ENCODE results near the gene SYNE2.

Gene SYNE2

DNA sequence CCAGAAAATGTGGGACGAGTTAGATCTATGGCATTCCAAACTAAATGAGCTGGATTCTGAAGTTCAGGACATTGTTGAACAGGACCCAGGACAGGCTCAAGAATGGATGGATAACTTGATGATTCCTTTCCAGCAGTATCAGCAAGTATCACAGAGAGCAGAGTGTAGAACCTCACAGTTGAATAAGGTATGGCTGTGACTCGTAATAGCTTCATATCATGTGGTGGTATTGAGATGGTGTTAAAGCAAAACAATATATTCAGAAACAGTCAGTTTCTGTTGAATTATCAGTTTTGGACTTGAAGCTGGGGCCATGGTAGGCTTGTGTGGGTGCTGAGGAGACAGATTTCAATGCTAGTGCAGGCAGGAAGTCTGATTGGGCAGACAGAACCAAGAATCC, 227.6 kb downstream of the SYNE2 start:
- TF ChIP-seq ZBTB7A (IDR thresholded peaks at IDR 0.05; ENCODE audit: low read depth) = no peak
- no peak for TF ChIP-seq NFIC (IDR thresholded peaks at IDR 0.05)
- no peak for TF ChIP-seq TCF12 (IDR thresholded peaks at IDR 0.05; ENCODE audit: low read depth)
- no peak for TF ChIP-seq CREB1 (IDR thresholded peaks at IDR 0.05; ENCODE audit: low read depth)
- TF ChIP-seq, protein P1, sequence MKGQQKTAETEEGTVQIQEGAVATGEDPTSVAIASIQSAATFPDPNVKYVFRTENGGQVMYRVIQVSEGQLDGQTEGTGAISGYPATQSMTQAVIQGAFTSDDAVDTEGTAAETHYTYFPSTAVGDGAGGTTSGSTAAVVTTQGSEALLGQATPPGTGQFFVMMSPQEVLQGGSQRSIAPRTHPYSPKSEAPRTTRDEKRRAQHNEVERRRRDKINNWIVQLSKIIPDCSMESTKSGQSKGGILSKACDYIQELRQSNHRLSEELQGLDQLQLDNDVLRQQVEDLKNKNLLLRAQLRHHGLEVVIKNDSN (IDR thresholded peaks at IDR 0.05) = no peak
- no peak for TF ChIP-seq YY1 (IDR thresholded peaks at IDR 0.05; ENCODE audit: low read depth)
- no peak for TF ChIP-seq RAD21 (IDR thresholded peaks at IDR 0.05; ENCODE audit: low read depth)
- no peak for TF ChIP-seq TEAD4 (IDR thresholded peaks at IDR 0.05)
- TF ChIP-seq TAF1 (IDR thresholded peaks at IDR 0.05; ENCODE audit: low read depth) = no peak
- TF ChIP-seq CEBPB (IDR thresholded peaks at IDR 0.05) = no peak
- TF ChIP-seq EP300 (IDR thresholded peaks at IDR 0.05; ENCODE audit: borderline replicate concordance) = no peak
- TF ChIP-seq FOXM1 (IDR thresholded peaks at IDR 0.05; ENCODE audit: borderline replicate concordance, low read depth) = no peak
- TF ChIP-seq EGR1 (IDR thresholded peaks at IDR 0.05) = no peak
- no peak for TF ChIP-seq REST (IDR thresholded peaks at IDR 0.05; ENCODE audit: low read depth)
- TF ChIP-seq, protein P2, sequence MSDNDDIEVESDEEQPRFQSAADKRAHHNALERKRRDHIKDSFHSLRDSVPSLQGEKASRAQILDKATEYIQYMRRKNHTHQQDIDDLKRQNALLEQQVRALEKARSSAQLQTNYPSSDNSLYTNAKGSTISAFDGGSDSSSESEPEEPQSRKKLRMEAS (IDR thresholded peaks at IDR 0.05) = no peak

GRCh38 chr14:64081174-64081746, 228.5 kb downstream of the SYNE2 start:
- no peak for TF ChIP-seq TEAD4 (IDR thresholded peaks at IDR 0.05)
- TF ChIP-seq FOXM1 (IDR thresholded peaks at IDR 0.05; ENCODE audit: borderline replicate concordance, low read depth) = no peak
- TF ChIP-seq REST (IDR thresholded peaks at IDR 0.05; ENCODE audit: low read depth) = no peak
- TF ChIP-seq EGR1 (IDR thresholded peaks at IDR 0.05) = no peak
- no peak for TF ChIP-seq RAD21 (IDR thresholded peaks at IDR 0.05; ENCODE audit: low read depth)
- no peak for TF ChIP-seq EP300 (IDR thresholded peaks at IDR 0.05; ENCODE audit: borderline replicate concordance)
- TF ChIP-seq, protein P2 (IDR thresholded peaks at IDR 0.05) = no peak
- TF ChIP-seq YY1 (IDR thresholded peaks at IDR 0.05; ENCODE audit: low read depth) = no peak

DNA sequence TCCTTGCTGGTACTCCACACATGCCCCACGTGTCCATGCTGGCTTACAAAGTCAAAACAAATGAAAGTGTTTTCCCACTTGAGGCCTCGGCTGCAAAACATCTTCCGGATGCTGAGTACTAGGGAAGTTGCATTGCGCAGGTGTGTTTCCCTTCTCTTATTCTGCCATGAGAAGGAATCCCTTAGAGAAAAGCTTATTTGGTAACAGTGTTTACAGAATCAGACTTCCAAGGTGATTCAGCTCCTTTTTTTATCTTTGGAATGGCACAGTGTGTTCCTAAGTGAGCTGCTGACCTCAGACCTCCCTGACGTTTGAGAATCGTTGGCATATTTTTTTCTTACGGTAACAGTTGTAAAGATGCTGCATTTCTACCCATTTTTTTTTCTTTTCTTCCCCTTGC, 230.0 kb downstream of the SYNE2 start:
- TF ChIP-seq FOXM1 (IDR thresholded peaks at IDR 0.05; ENCODE audit: borderline replicate concordance, low read depth) (no peak), TEAD4 (IDR thresholded peaks at IDR 0.05) (no peak), NFIC (IDR thresholded peaks at IDR 0.05) (no peak), CEBPB (IDR thresholded peaks at IDR 0.05) (no peak), CREB1 (IDR thresholded peaks at IDR 0.05; ENCODE audit: low read depth) (no peak), ZBTB7A (IDR thresholded peaks at IDR 0.05; ENCODE audit: low read depth) (no peak), YY1 (IDR thresholded peaks at IDR 0.05; ENCODE audit: low read depth) (no peak)

GRCh38 chr14:64088647-64088964, 235.8 kb downstream of the SYNE2 start:
- no peak for TF ChIP-seq YY1 (IDR thresholded peaks at IDR 0.05; ENCODE audit: low read depth)
- TF ChIP-seq, protein P2 (IDR thresholded peaks at IDR 0.05) = no peak
- TF ChIP-seq REST (IDR thresholded peaks at IDR 0.05; ENCODE audit: low read depth) = no peak

- TF ChIP-seq EGR1 (IDR thresholded peaks at IDR 0.05) (no peak), ZBTB7A (IDR thresholded peaks at IDR 0.05; ENCODE audit: low read depth) (no peak), EP300 (IDR thresholded peaks at IDR 0.05; ENCODE audit: borderline replicate concordance) (no peak), FOXM1 (IDR thresholded peaks at IDR 0.05; ENCODE audit: borderline replicate concordance, low read depth) (no peak)
- TF ChIP-seq, protein P2 (IDR thresholded peaks at IDR 0.05) = no peak
- TF ChIP-seq, protein P1 (IDR thresholded peaks at IDR 0.05) = no peak
Measured at GRCh38 chr14:64089920-64090319, 237.1 kb downstream of the SYNE2 start.

All from Ishikawa (cell line).